NB4 (cell line): ENCODE measurements around the gene L3MBTL4.

Experiments used
- MYC ChIP-seq: IDR thresholded peaks from 2 replicates; pipeline ENCODE4 v1.6.1; 2011; ENCODE audit warnings: low read depth, low read length
- POLR2A ChIP-seq: IDR thresholded peaks from 2 replicates; pipeline ENCODE4 v1.6.1; 2011; ENCODE audit warnings: mild to moderate bottlenecking; ENCODE audit not compliant: insufficient read length; ENCODE audit errors: extremely low read depth
- TF ChIP-seq, protein P1 (sequence below): IDR thresholded peaks from one replicate; pipeline ENCODE4 v1.5.1; 2012; ENCODE audit warnings: low read depth, low read length

DNA sequence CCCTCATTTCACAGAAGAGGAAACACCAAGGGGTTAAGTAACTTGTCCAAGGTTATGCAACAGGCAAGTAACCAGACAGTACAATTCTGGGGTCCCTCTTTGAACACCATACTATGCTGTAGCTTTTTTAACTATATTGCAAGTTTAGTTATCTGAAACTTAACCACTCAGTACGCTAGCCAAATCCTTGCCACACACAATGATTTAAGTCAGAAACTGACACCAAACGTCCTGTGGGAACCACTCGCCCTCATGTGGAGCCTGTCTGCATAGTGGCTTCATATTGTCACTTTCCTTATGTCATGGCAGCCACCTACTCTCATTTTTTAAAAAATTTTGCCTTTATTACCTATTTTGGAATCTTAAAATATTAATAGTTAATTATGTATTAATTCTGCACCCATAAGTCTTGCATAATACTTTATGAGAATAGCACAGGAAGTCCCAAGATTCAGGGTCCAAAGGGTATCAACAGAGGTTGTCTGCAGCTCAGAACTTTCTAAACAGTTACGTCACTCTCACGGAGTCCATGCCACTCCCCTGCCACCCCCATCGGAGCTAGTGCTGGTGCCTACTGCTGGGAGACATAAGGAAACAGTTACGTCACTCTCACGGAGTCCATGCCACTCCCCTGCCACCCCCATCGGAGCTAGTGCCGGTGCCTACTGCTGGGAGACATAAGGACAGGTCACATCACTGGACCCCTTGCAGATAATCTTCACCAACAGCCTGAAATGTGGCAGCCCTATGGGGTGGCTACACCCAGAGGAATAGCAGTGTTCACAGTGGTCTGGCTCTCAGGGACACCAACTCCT lies 99.0 kb downstream of the L3MBTL4 start:
- TF ChIP-seq, protein P1, sequence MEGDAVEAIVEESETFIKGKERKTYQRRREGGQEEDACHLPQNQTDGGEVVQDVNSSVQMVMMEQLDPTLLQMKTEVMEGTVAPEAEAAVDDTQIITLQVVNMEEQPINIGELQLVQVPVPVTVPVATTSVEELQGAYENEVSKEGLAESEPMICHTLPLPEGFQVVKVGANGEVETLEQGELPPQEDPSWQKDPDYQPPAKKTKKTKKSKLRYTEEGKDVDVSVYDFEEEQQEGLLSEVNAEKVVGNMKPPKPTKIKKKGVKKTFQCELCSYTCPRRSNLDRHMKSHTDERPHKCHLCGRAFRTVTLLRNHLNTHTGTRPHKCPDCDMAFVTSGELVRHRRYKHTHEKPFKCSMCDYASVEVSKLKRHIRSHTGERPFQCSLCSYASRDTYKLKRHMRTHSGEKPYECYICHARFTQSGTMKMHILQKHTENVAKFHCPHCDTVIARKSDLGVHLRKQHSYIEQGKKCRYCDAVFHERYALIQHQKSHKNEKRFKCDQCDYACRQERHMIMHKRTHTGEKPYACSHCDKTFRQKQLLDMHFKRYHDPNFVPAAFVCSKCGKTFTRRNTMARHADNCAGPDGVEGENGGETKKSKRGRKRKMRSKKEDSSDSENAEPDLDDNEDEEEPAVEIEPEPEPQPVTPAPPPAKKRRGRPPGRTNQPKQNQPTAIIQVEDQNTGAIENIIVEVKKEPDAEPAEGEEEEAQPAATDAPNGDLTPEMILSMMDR = no peak
- TF ChIP-seq POLR2A (no peak), MYC (no peak)
